H9 (cell line): ENCODE data around the gene DPYD. TPM values are rescaled to one million over a fixed set of nuclear protein-coding genes. Genes with fewer than 3 reads are reported as not detected.

Source experiments
- DNase-seq: peaks from one replicate; pipeline ENCODE4 v3.0.0-alpha.2; 2017
- H2AFZ ChIP-seq: one replicate; pipeline ENCODE4 v1.6.1; 2013; ENCODE audit warnings: mild to moderate bottlenecking, low read length, control low read depth, moderate library complexity
- H2AK5ac ChIP-seq: 2 replicates; pipeline ENCODE4 v1.6.1; 2013; ENCODE audit warnings: low read length, control low read depth, mixed read lengths; ENCODE audit not compliant: insufficient read length
- H2BK120ac ChIP-seq: one replicate; pipeline ENCODE4 v1.6.1; 2013; ENCODE audit warnings: low read depth, mild to moderate bottlenecking, low read length, control low read depth, inconsistent platforms; ENCODE audit not compliant: poor library complexity, severe bottlenecking
- H2BK12ac ChIP-seq: 2 replicates; pipeline ENCODE4 v1.6.1; 2013; ENCODE audit warnings: low read length, control low read depth, mixed read lengths, low read depth; ENCODE audit not compliant: insufficient read length
- H2BK15ac ChIP-seq: 2 replicates; pipeline ENCODE4 v1.6.1; 2013; ENCODE audit warnings: low read depth, low read length, control low read depth
- H2BK20ac ChIP-seq: one replicate; pipeline ENCODE4 v1.6.1; 2013; ENCODE audit warnings: low read depth, mild to moderate bottlenecking, low read length, control low read depth, inconsistent platforms; ENCODE audit not compliant: poor library complexity, severe bottlenecking
- H2BK5ac ChIP-seq: 2 replicates; pipeline ENCODE4 v1.6.1; 2013; ENCODE audit warnings: low read length, control low read depth, mixed read lengths; ENCODE audit not compliant: insufficient read length
- H3K14ac ChIP-seq: 2 replicates; pipeline ENCODE4 v1.6.1; 2013; ENCODE audit warnings: low read length, control low read depth; ENCODE audit not compliant: insufficient read depth
- H3K18ac ChIP-seq: 2 replicates; pipeline ENCODE4 v1.6.1; 2013; ENCODE audit warnings: low read depth, mild to moderate bottlenecking, mixed read lengths, low read length, control low read depth; ENCODE audit not compliant: insufficient read length
- H3K23ac ChIP-seq: 2 replicates; pipeline ENCODE4 v1.6.1; 2013; ENCODE audit warnings: low read length, control low read depth, mixed read lengths, low read depth; ENCODE audit not compliant: insufficient read length
- H3K23me2 ChIP-seq: 2 replicates; pipeline ENCODE4 v1.6.1; 2013; ENCODE audit warnings: low read depth, mild to moderate bottlenecking, mixed read lengths, low read length, control low read depth; ENCODE audit not compliant: insufficient read length, poor library complexity, severe bottlenecking
- H3K27ac ChIP-seq: 2 replicates; pipeline ENCODE4 v1.5.1; 2013; ENCODE audit warnings: low read length, control low read depth, mixed read lengths, low read depth; ENCODE audit not compliant: insufficient read length
- H3K27me3 ChIP-seq: 2 replicates; pipeline ENCODE4 v1.6.1; 2013; ENCODE audit warnings: low read length, control low read depth, inconsistent platforms; ENCODE audit not compliant: insufficient read depth
- H3K4ac ChIP-seq: 2 replicates; pipeline ENCODE4 v1.6.1; 2013; ENCODE audit warnings: low read depth, mild to moderate bottlenecking, control low read depth, inconsistent platforms, low read length, moderate library complexity
- H3K4me1 ChIP-seq: 2 replicates; pipeline ENCODE4 v1.6.1; 2013; ENCODE audit warnings: low read length, control low read depth, inconsistent platforms; ENCODE audit not compliant: insufficient read depth
- H3K4me2 ChIP-seq: 2 replicates; pipeline ENCODE4 v1.6.1; 2013; ENCODE audit warnings: low read length, control low read depth, mixed read lengths; ENCODE audit not compliant: insufficient read length, insufficient read depth
- H3K56ac ChIP-seq: 2 replicates; pipeline ENCODE4 v1.6.1; 2013; ENCODE audit warnings: low read depth, mild to moderate bottlenecking, mixed read lengths, low read length, control low read depth; ENCODE audit not compliant: insufficient read length
- H3K79me1 ChIP-seq: 2 replicates; pipeline ENCODE4 v1.6.1; 2013; ENCODE audit warnings: low read depth, mild to moderate bottlenecking, moderate library complexity, low read length, control low read depth, inconsistent platforms; ENCODE audit not compliant: insufficient read depth, poor library complexity, severe bottlenecking
- H3K79me2 ChIP-seq: 2 replicates; pipeline ENCODE4 v1.6.1; 2013; ENCODE audit warnings: low read length, control low read depth, inconsistent platforms; ENCODE audit not compliant: insufficient read depth
- H3K9ac ChIP-seq: 2 replicates; pipeline ENCODE4 v1.6.1; 2013; ENCODE audit warnings: low read length, control low read depth, mixed read lengths; ENCODE audit not compliant: insufficient read length; ENCODE audit errors: extremely low read depth
- H3K9me3 ChIP-seq: one replicate; pipeline ENCODE4 v1.6.1; 2013; ENCODE audit warnings: low read depth, low read length, inconsistent platforms; ENCODE audit not compliant: control insufficient read depth
- H3T11ph ChIP-seq: one replicate; pipeline ENCODE4 v1.6.1; 2013; ENCODE audit warnings: mild to moderate bottlenecking, low read length, control low read depth, inconsistent platforms
- H4K20me1 ChIP-seq: one replicate; pipeline ENCODE4 v1.6.1; 2013; ENCODE audit not compliant: control insufficient read depth, insufficient read length, insufficient read depth
- H4K5ac ChIP-seq: 2 replicates; pipeline ENCODE4 v1.6.1; 2013; ENCODE audit warnings: low read depth, mild to moderate bottlenecking, mixed read lengths, low read length, control low read depth; ENCODE audit not compliant: insufficient read length
- H4K8ac ChIP-seq: replicated peaks from 2 replicates; pipeline ENCODE4 v1.6.1; 2013; ENCODE audit warnings: low read length, control low read depth, mixed read lengths, low read depth; ENCODE audit not compliant: insufficient read length
- H4K91ac ChIP-seq: 2 replicates; pipeline ENCODE4 v1.6.1; 2013; ENCODE audit warnings: low read depth, mild to moderate bottlenecking, moderate library complexity, mixed read lengths, low read length, control low read depth; ENCODE audit not compliant: insufficient read length
- H3K27ac Mint-ChIP-seq, 3 experiments: 2 replicates in 2 of 3; 3 replicates in 1 of 3; pipeline ENCODE4 v1.8.0; 2020 to 2021; ENCODE audit warnings: mixed read lengths in 3 of 3, mild to moderate bottlenecking in 1 of 3, moderate library complexity in 1 of 3
- H3K27me3 Mint-ChIP-seq: 2 replicates; pipeline ENCODE4 v1.8.0; 2021; ENCODE audit warnings: low read depth, mild to moderate bottlenecking, moderate library complexity, mixed read lengths
- H3K36me3 Mint-ChIP-seq, 3 experiments: 2 replicates in 2 of 3; 3 replicates in 1 of 3; pipeline ENCODE4 v1.8.0; 2020 to 2021; ENCODE audit warnings: low read depth in 3 of 3, mixed read lengths in 3 of 3; ENCODE audit not compliant: insufficient read depth in 1 of 3
- H3K4me1 Mint-ChIP-seq, 2 experiments: 2 replicates each; pipeline ENCODE4 v1.8.0; 2020; ENCODE audit warnings: mixed read lengths in 2 of 2
- H3K4me3 Mint-ChIP-seq, 2 experiments: 2 replicates in 1 of 2; 3 replicates in 1 of 2; pipeline ENCODE4 v1.8.0; 2020 to 2021; ENCODE audit warnings: mild to moderate bottlenecking in 2 of 2, mixed read lengths in 2 of 2, moderate library complexity in 1 of 2
- H3K9me3 Mint-ChIP-seq, 2 experiments: 2 replicates in 1 of 2; 3 replicates in 1 of 2; pipeline ENCODE4 v1.8.0; 2020; ENCODE audit warnings: mild to moderate bottlenecking in 2 of 2, mixed read lengths in 2 of 2, moderate library complexity in 1 of 2
- WGBS: extraction: QIAGEN DNeasy Blood & Tissue Kit; methylation state at CpG from one replicate; pipeline ENCODE4 v1.1.7; 2013; ENCODE audit warnings: missing lambda C conversion rate, low lambda C conversion rate, mixed read lengths; ENCODE audit not compliant: insufficient read length; ENCODE audit errors: extremely low coverage; 5-methylcytosine and 5-hydroxymethylcytosine counted together
- total RNA-seq: library from RNA; stranded (reverse); gene quantifications from 2 replicates; pipeline ENCODE4 v1.2.1, GENCODE V29; 2021
- TF ChIP-seq, protein P1 (sequence below): fragments of 200-600 bp; sonication (generic); conservative IDR thresholded peaks from 3 replicates; pipeline ENCODE4 v1.8.0; 2021; ENCODE audit warnings: antibody characterized with exemption, mild to moderate bottlenecking

DPYD gene
- total RNA-seq, 1 experiment from 2014 or later: 0.37 TPM

DNA sequence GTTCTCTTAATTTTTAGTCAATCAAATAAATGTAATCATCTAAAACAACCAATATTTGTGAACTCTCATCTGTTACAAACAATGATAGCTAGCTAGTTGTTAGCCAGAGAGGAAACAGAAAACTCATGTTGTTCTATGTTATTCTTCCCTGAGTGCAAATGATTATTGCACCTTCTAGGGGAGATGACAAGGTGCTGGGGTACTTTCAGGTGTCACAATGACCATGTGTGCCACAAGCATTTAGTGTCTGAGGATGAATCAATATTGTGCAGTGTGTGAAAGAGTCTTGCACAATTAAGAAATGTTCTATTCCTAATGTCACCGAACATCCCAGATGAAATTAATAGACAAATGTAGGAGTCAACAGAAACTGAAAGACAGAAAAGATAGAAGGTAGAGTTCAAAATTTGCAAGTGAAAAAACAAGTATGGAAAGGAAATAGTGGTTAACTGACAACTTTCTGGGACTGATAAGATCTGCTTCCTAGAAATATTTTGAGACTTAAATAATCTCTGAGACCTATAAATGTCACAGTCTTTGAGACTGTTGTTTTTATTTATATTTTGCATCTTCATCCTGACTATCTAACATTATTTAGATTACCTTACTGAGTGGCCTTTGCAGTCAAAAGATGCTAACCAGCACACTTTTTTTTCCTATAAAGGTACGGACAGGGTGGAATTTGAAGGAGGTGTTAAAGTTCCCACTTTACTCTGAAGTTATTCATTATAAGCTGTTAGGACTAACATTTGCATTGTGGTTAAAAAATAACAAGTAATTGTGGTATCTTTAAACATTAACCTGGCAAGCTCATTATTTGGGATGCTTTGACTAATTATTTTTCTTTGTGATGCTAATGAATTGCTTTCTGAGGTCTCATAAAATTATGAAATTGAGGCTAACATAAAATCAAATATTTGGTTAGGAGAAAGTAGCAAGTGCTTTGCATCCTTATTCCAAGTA lies 21.6 kb upstream of the DPYD start:
- H2BK5ac ChIP-seq: no peak overlapping the region
- H4K20me1 ChIP-seq: no peaks in the 10 kb centered on the region
- H3K79me2 ChIP-seq: no peaks in the 10 kb centered on the region
- no peak overlapping the region for H3K27ac ChIP-seq
- Mint-ChIP-seq H3K9me3 (no peaks in the 10 kb centered on the region), H3K36me3 (no peaks in the 10 kb centered on the region), H3K27me3 (no peaks in the 10 kb centered on the region), H3K4me1 (no peaks in the 10 kb centered on the region), H3K27ac (no peak overlapping the region), H3K4me3 (no peak overlapping the region)
- H2BK120ac ChIP-seq: no peak overlapping the region
- H4K5ac ChIP-seq: no peak overlapping the region
- no peak overlapping the region for H3K4ac ChIP-seq
- no peak overlapping the region for H3K14ac ChIP-seq
- no peak overlapping the region for H3K9ac ChIP-seq
- no peak overlapping the region for H4K8ac ChIP-seq
- no peak overlapping the region for H2AK5ac ChIP-seq
- no CpG with 5 or more reads among the region's 2 CpGs for WGBS
- H3K4me2 ChIP-seq: no peak overlapping the region
- no peak overlapping the region for H3K56ac ChIP-seq
- H3K23me2 ChIP-seq: no peaks in the 10 kb centered on the region
- no peaks in the 10 kb centered on the region for H3K27me3 ChIP-seq
- no peaks in the 10 kb centered on the region for H3K9me3 ChIP-seq
- H2AFZ ChIP-seq: no peak overlapping the region
- H3T11ph ChIP-seq: no peak overlapping the region
- H2BK12ac ChIP-seq: no peak overlapping the region
- TF ChIP-seq, protein P1, sequence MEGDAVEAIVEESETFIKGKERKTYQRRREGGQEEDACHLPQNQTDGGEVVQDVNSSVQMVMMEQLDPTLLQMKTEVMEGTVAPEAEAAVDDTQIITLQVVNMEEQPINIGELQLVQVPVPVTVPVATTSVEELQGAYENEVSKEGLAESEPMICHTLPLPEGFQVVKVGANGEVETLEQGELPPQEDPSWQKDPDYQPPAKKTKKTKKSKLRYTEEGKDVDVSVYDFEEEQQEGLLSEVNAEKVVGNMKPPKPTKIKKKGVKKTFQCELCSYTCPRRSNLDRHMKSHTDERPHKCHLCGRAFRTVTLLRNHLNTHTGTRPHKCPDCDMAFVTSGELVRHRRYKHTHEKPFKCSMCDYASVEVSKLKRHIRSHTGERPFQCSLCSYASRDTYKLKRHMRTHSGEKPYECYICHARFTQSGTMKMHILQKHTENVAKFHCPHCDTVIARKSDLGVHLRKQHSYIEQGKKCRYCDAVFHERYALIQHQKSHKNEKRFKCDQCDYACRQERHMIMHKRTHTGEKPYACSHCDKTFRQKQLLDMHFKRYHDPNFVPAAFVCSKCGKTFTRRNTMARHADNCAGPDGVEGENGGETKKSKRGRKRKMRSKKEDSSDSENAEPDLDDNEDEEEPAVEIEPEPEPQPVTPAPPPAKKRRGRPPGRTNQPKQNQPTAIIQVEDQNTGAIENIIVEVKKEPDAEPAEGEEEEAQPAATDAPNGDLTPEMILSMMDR: no peak
- H2BK20ac ChIP-seq: no peak overlapping the region
- DNase-seq: no peak
- H3K18ac ChIP-seq: no peak overlapping the region
- no peak overlapping the region for H4K91ac ChIP-seq
- no peak overlapping the region for H2BK15ac ChIP-seq
- H3K23ac ChIP-seq: no peak overlapping the region
- no peaks in the 10 kb centered on the region for H3K79me1 ChIP-seq
- H3K4me1 ChIP-seq: no peaks in the 10 kb centered on the region
